Medulla oblongata (tissue), 1 donor: Measurements from ENCODE around the gene OR4D10.

Experiments used
- DNase-seq: peaks from one replicate; pipeline ENCODE4 v3.0.0-alpha.2; 2015; ENCODE audit errors: extremely low spot score

Gene OR4D10

DNA sequence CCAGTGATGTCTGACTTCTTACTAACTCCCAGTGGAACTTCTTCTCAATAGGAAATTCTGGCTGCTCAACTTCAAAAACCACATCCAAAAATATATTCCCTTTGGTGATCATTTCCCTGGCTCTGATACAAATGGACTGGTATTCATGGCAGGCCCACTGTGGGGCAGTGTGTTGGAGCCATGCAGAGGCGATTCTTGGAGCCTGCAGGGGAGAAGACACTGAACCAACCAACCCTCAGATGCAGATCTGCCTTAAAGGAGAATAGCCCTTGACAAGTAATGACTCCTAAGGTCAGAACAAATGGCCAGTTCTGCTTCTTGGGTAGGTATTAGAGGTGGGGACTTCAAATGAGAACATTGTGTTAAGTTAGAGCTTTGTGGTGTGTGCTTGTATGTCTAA, 50.4 kb downstream of the OR4D10 start:
- no peak for DNase-seq

GRCh38 chr11:59528711-59529110, 55.6 kb downstream of the OR4D10 start:
- no peak for DNase-seq
